ENCODE results near the gene PBX3. TPM values are rescaled to one million over a fixed set of nuclear protein-coding genes. Genes with fewer than 3 reads are reported as not detected.

The PBX3 gene
- total RNA-seq, 2 donors from 2014 or later, result 71.1 to 91.5 TPM

- H3K9me3 ChIP-seq, result no peaks in the 10 kb centered on the region
- H3K36me3 ChIP-seq, result no peaks in the 10 kb centered on the region
- TF ChIP-seq CTCF (IDR thresholded peaks at IDR 0.05), result no peak
- H3K4me3 ChIP-seq, result no peak overlapping the region
- H3K4me1 ChIP-seq, result peaks cover 0 to 12% of the 10 kb centered on the region in 2 donors
- DNase-seq (ENCODE audit: low spot score), result no peak
- no peak overlapping the region for H3K27ac ChIP-seq
- no peaks in the 10 kb centered on the region for H3K27me3 ChIP-seq
These were observed 107.5 kb downstream of the PBX3 start for GRCh38 chr9:125854553-125855275.

- DNase-seq (ENCODE audit: low spot score), result no peak
- Histone ChIP-seq H3K4me1 (no peaks in the 10 kb centered on the region), H3K27ac (no peak overlapping the region), H3K9me3 (no peaks in the 10 kb centered on the region), H3K27me3 (no peaks in the 10 kb centered on the region), H3K4me3 (no peak overlapping the region), H3K36me3 (no peaks in the 10 kb centered on the region)
- TF ChIP-seq CTCF (IDR thresholded peaks at IDR 0.05), result no peak
These were observed 109.2 kb downstream of the PBX3 start for GRCh38 chr9:125856331-125856730.

- no peaks in the 10 kb centered on the region for H3K27me3 ChIP-seq
These were observed 114.4 kb downstream of the PBX3 start for GRCh38 chr9:125861405-125862058.

GRCh38 chr9:125863923-125864322, 116.8 kb downstream of the PBX3 start:
- Histone ChIP-seq H3K4me1 (peaks cover 0 to 8% of the 10 kb centered on the region in 2 donors), H3K36me3 (no peaks in the 10 kb centered on the region)

More at GRCh38 chr9:125861405-125862058, 114.4 kb downstream of the PBX3 start:
- H3K4me3 ChIP-seq, result no peak overlapping the region
- TF ChIP-seq CTCF (IDR thresholded peaks at IDR 0.05), result no peak
- no peaks in the 10 kb centered on the region for H3K36me3 ChIP-seq
- H3K9me3 ChIP-seq, result no peaks in the 10 kb centered on the region
- no peak overlapping the region for H3K27ac ChIP-seq
- no peak for DNase-seq (ENCODE audit: low spot score)
- no peaks in the 10 kb centered on the region for H3K4me1 ChIP-seq

GRCh38 chr9:125867751-125868415, 120.7 kb downstream of the PBX3 start:
- DNase-seq (ENCODE audit: low spot score), result no peak
- Histone ChIP-seq H3K9me3 (no peaks in the 10 kb centered on the region), H3K4me3 (no peak overlapping the region), H3K36me3 (no peaks in the 10 kb centered on the region), H3K27me3 (no peaks in the 10 kb centered on the region), H3K27ac (no peak overlapping the region), H3K4me1 (peaks cover 0 to 8% of the 10 kb centered on the region in 2 donors)
- TF ChIP-seq CTCF (IDR thresholded peaks at IDR 0.05), result no peak

More at GRCh38 chr9:125863923-125864322, 116.8 kb downstream of the PBX3 start:
- Histone ChIP-seq H3K27me3 (no peaks in the 10 kb centered on the region), H3K4me3 (no peak overlapping the region), H3K27ac (no peak overlapping the region), H3K9me3 (no peaks in the 10 kb centered on the region)
- DNase-seq (ENCODE audit: low spot score), result no peak
- TF ChIP-seq CTCF (IDR thresholded peaks at IDR 0.05), result no peak
